ENCODE measurements around the gene DNAJB6.

DNAJB6 gene

GRCh38 chr7:157299613-157300368 lies 37.0 kb upstream of the DNAJB6 start:
- Histone ChIP-seq H3K9me2 (replicated peaks; ENCODE audit: insufficient read depth, low read length) (no peaks in the 10 kb centered on the region), H3F3A (ENCODE audit: insufficient read depth) (no peaks in the 10 kb centered on the region), H3K27ac (ENCODE audit: low read depth, low read length) (no peak overlapping the region), H3K4me3 (ENCODE audit: insufficient read depth, low read length, poor library complexity, severe bottlenecking) (no peak overlapping the region), H3K9ac (ENCODE audit: low read length) (no peak overlapping the region), H2AFZ (ENCODE audit: low read depth, low read length, severe bottlenecking) (no peak overlapping the region), H3K4me2 (ENCODE audit: low read depth, low read length, poor library complexity, severe bottlenecking) (no peak overlapping the region), H3K9me3 (ENCODE audit: insufficient read depth, low read length) (no peaks in the 10 kb centered on the region), H3K27me3 (ENCODE audit: low read length) (no peaks in the 10 kb centered on the region), H3K36me3 (ENCODE audit: low read length) (no peaks in the 10 kb centered on the region), H3K79me2 (ENCODE audit: insufficient read depth, low read length) (no peaks in the 10 kb centered on the region), H4K20me1 (ENCODE audit: low read depth, low read length) (no peaks in the 10 kb centered on the region)
- TF ChIP-seq CTCF (IDR thresholded peaks at IDR 0.05; ENCODE audit: insufficient read depth, low read length, poor library complexity, severe bottlenecking) (no peak), EZH2phosphoT487 (conservative IDR thresholded peaks at IDR 0.05; ENCODE audit: low read length) (no peak)

- no peaks in the 10 kb centered on the region for H3K27me3 ChIP-seq (ENCODE audit: low read length)
- H3K9me2 ChIP-seq (replicated peaks; ENCODE audit: insufficient read depth, low read length) = no peaks in the 10 kb centered on the region
- no peak overlapping the region for H3K9ac ChIP-seq (ENCODE audit: low read length)
- no peaks in the 10 kb centered on the region for H3K9me3 ChIP-seq (ENCODE audit: insufficient read depth, low read length)
- H3K27ac ChIP-seq (ENCODE audit: low read depth, low read length) = no peak overlapping the region
- no peaks in the 10 kb centered on the region for H3K79me2 ChIP-seq (ENCODE audit: insufficient read depth, low read length)
- H3K36me3 ChIP-seq (ENCODE audit: low read length) = no peaks in the 10 kb centered on the region
- H3F3A ChIP-seq (ENCODE audit: insufficient read depth) = no peaks in the 10 kb centered on the region
- no peak overlapping the region for H3K4me2 ChIP-seq (ENCODE audit: low read depth, low read length, poor library complexity, severe bottlenecking)
- TF ChIP-seq CTCF (IDR thresholded peaks at IDR 0.05; ENCODE audit: insufficient read depth, low read length, poor library complexity, severe bottlenecking) (no peak), EZH2phosphoT487 (conservative IDR thresholded peaks at IDR 0.05; ENCODE audit: low read length) (no peak)
- no peak overlapping the region for H3K4me3 ChIP-seq (ENCODE audit: insufficient read depth, low read length, poor library complexity, severe bottlenecking)
- no peak overlapping the region for H2AFZ ChIP-seq (ENCODE audit: low read depth, low read length, severe bottlenecking)
- no peaks in the 10 kb centered on the region for H4K20me1 ChIP-seq (ENCODE audit: low read depth, low read length)
These were observed 36.4 kb upstream of the DNAJB6 start for GRCh38 chr7:157300369-157300825.

GRCh38 chr7:157301610-157302120 lies 35.1 kb upstream of the DNAJB6 start:
- H3K4me3 ChIP-seq (ENCODE audit: insufficient read depth, low read length, poor library complexity, severe bottlenecking) = no peak overlapping the region
- no peaks in the 10 kb centered on the region for H3K27me3 ChIP-seq (ENCODE audit: low read length)
- no peaks in the 10 kb centered on the region for H3K9me3 ChIP-seq (ENCODE audit: insufficient read depth, low read length)
- no peaks in the 10 kb centered on the region for H3K9me2 ChIP-seq (replicated peaks; ENCODE audit: insufficient read depth, low read length)
- H3F3A ChIP-seq (ENCODE audit: insufficient read depth) = no peaks in the 10 kb centered on the region
- peak overlapping the region; percentile 6; the same call in 1 of the 2 replicates for H3K9ac ChIP-seq (ENCODE audit: low read length)
- no peak overlapping the region for H3K27ac ChIP-seq (ENCODE audit: low read depth, low read length)
- no peaks in the 10 kb centered on the region for H4K20me1 ChIP-seq (ENCODE audit: low read depth, low read length)
- no peaks in the 10 kb centered on the region for H3K79me2 ChIP-seq (ENCODE audit: insufficient read depth, low read length)
- TF ChIP-seq CTCF (IDR thresholded peaks at IDR 0.05; ENCODE audit: insufficient read depth, low read length, poor library complexity, severe bottlenecking) (no peak), EZH2phosphoT487 (conservative IDR thresholded peaks at IDR 0.05; ENCODE audit: low read length) (no peak)
- no peaks in the 10 kb centered on the region for H3K36me3 ChIP-seq (ENCODE audit: low read length)
- H3K4me2 ChIP-seq (ENCODE audit: low read depth, low read length, poor library complexity, severe bottlenecking) = no peak overlapping the region
- peak overlapping the region; percentile 62 for H2AFZ ChIP-seq (ENCODE audit: low read depth, low read length, severe bottlenecking)
